Mucosa of descending colon (tissue), 3 donors: ENCODE results near the gene RICTOR. TPM values are rescaled to one million over a fixed set of nuclear protein-coding genes. Genes with fewer than 3 reads are reported as not detected.
A peak's percentile ranks its signal among the peaks of the same experiment; 100 is the strongest.

ENCODE experiments used
- ATAC-seq: fragments of 200-7000 bp; cut with Tn5 transposase; one replicate; pipeline ENCODE4 v1.9.1; 2020; ENCODE audit warnings: mild to moderate bottlenecking, moderate library complexity
- DNase-seq, 3 donors: peaks; one replicate each; pipeline ENCODE4 v3.0.0-alpha.2; 2020
- H3K36me3 ChIP-seq: fragments of 200-600 bp; one replicate; pipeline ENCODE4 v1.8.0; 2021; ENCODE audit warnings: low read depth, mild to moderate bottlenecking
- H3K4me1 ChIP-seq: fragments of 200-600 bp; one replicate; pipeline ENCODE4 v1.8.0; 2021; ENCODE audit warnings: low read depth, mild to moderate bottlenecking
- H3K4me3 ChIP-seq: fragments of 200-600 bp; one replicate; pipeline ENCODE4 v1.8.0; 2021; ENCODE audit warnings: mild to moderate bottlenecking
- H3K9me3 ChIP-seq: fragments of 200-600 bp; one replicate; pipeline ENCODE4 v1.8.0; 2021; ENCODE audit warnings: mild to moderate bottlenecking
- intact Hi-C, 2 donors: fragments of 100-400 bp; cut with DNase I in 1 of 2; cut with micrococcal nuclease in 1 of 2; formaldehyde crosslinking; loops; one replicate each; pipeline versions ENCODE4 v1.11.0 to v1.11.1; 2022; cut with DNase I, micrococcal nuclease
- total RNA-seq, 3 donors: library from RNA; stranded (reverse); fragmentation: NEBNext Ultra II Directional in 2 of 3; extraction: Animal tissue kit (Norgen Biotek cat#: 25700) in 2 of 3; gene quantifications; one replicate each; pipeline versions ENCODE4 v1.2.1 to v1.2.4, GENCODE V29; 2021 to 2023
- TF ChIP-seq, protein P1 (sequence below): fragments of 200-600 bp; IDR thresholded peaks from one replicate; pipeline ENCODE4 v1.8.0; 2022; ENCODE audit warnings: antibody characterized with exemption, mild to moderate bottlenecking
- donor health status: DM: no; HTN: no; CAD: no; lungs with moderate emphysema.
- donor health status: DM: no; HTN: no; CAD: no.
- donor health status: DM: no; HTN: yes; CAD: no.

RICTOR gene
- total RNA-seq, 3 donors from 2014 or later, result 24.3 to 41.9 (median 36.5) TPM

DNA sequence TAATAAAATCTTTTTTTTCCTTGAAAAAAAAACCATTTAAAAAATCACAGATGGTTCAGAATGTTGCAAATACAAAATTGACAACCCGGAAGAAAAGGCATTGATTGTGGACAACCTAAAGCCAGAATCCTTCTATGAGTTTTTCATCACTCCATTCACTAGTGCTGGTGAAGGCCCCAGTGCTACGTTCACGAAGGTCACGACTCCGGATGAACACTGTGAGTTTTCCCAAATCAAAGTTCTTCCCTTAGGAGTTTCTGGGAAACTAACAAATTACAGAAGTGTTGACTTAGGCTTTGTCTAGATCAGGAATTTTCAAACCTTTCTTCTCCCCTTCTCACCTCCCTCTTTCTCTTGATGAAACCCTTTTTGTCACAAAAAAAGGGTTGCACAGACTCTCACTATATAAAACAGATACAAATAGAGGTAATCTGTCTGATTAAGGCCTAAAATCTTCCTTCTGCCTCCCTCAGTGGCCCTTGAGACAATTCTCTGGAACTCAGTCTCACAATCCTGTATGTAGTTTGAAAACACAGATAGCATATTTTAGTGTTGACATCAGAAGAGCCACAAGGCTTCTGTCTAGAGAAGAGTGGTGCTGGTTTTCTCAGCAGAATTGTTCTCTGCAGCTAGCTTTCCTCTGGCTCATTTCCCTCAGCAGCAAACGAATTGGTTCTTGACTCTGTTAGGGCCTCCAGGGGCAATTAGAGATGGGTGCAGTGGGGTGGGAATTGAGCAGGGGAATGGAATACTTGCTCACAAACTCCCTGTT lies 148.9 kb downstream of the RICTOR start:
- Histone ChIP-seq H3K4me1 (no peaks in the 10 kb centered on the region), H3K36me3 (no peaks in the 10 kb centered on the region), H3K4me3 (no peak overlapping the region), H3K9me3 (no peaks in the 10 kb centered on the region)
- intact Hi-C loops, result no loop called here
- DNase-seq (no peak), ATAC-seq (no peak)
- TF ChIP-seq, protein P1, sequence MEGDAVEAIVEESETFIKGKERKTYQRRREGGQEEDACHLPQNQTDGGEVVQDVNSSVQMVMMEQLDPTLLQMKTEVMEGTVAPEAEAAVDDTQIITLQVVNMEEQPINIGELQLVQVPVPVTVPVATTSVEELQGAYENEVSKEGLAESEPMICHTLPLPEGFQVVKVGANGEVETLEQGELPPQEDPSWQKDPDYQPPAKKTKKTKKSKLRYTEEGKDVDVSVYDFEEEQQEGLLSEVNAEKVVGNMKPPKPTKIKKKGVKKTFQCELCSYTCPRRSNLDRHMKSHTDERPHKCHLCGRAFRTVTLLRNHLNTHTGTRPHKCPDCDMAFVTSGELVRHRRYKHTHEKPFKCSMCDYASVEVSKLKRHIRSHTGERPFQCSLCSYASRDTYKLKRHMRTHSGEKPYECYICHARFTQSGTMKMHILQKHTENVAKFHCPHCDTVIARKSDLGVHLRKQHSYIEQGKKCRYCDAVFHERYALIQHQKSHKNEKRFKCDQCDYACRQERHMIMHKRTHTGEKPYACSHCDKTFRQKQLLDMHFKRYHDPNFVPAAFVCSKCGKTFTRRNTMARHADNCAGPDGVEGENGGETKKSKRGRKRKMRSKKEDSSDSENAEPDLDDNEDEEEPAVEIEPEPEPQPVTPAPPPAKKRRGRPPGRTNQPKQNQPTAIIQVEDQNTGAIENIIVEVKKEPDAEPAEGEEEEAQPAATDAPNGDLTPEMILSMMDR, result no peak

DNA sequence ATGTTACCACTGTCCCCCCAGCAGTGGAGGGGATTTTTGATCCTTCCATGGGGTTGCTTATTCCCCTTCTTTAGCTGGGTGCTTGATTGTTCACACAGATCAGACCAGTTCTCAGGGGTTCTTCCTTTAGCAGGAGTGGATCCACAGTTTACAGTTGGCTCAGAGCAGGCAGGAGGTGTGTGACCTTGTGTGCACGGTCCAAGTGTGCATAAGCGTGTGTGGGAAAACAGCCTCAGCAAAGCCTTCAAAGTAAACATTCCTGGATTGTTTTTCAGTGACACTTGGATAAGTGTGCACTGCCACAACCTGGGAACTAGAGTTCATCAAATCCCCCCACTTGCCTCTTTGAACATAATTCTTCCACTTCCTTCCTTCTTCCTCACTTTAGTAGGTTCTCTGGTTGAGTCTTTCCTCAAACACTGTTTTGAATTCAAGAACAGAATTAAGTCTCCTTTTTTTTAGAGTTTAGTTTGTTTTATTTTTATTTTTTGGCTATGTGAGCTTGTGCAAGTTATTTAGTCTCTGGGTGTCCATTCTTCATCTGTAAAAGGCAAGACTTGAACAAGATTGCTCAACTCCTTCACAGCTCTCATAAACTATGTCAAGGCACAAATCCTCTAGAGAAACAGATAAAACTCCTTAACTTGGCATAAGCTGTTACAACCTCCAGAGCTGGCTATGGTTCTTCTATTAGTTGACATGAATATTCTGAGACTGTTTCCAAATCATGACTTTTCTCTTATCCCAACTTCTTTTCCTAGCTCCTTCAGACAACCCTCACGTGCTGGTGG lies 150.3 kb downstream of the RICTOR start:
- no peaks in the 10 kb centered on the region for H3K4me1 ChIP-seq
- ATAC-seq (peak; percentile 16), DNase-seq (no peak)
- H3K4me3 ChIP-seq, result no peak overlapping the region
- H3K36me3 ChIP-seq, result no peaks in the 10 kb centered on the region
- TF ChIP-seq, protein P1, result no peak
- intact Hi-C loops, result no loop called here
- H3K9me3 ChIP-seq, result no peaks in the 10 kb centered on the region

DNA sequence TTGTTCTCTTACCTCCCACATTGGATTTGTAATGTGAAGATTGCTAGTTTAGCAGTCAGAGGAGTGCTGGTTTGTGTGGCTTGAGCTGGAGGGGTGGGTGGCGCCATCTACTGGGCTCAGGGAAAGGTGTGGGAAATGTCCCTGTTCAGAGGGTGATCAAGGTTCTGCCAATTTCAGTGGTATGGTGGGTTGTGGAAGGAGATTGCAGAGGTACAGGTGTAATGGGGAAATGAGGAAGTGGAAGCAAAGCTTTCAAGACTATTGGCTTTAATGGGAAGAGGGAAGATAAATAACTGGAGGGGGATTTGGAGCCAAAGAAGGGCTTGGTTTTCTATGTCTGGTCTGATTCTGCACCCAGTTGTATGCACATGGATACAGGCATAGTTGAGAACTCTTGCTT lies 152.0 kb downstream of the RICTOR start:
- intact Hi-C loops, result no loop called here
- Histone ChIP-seq H3K4me1 (no peaks in the 10 kb centered on the region), H3K4me3 (no peak overlapping the region), H3K9me3 (no peaks in the 10 kb centered on the region), H3K36me3 (no peaks in the 10 kb centered on the region)
- ATAC-seq (peak; percentile 66), DNase-seq (peak in 2 of 3 donors; percentile 45)
- TF ChIP-seq, protein P1, result peak; percentile 41

DNA sequence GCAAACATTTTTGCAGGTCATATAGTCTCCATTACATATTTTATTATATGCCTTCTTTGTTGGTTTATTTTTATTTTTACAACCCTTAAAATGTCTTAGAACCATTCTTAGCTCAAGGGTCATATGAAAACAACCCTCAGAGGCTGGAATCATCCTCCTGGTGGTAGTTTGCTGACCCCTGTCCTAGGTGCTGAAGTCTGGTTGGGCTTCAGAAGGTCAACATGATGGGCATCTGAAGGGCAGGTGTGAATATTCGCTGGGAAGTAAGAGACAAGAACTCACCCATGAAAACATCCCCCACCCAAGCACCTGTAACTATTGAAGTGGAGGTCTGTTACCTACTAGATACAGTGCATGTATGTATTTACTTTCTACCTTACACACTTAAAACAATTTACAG lies 153.0 kb downstream of the RICTOR start:
- TF ChIP-seq, protein P1, result no peak
- H3K36me3 ChIP-seq, result no peaks in the 10 kb centered on the region
- no peaks in the 10 kb centered on the region for H3K9me3 ChIP-seq
- intact Hi-C loops, result no loop called here
- no peak overlapping the region for H3K4me3 ChIP-seq
- H3K4me1 ChIP-seq, result no peaks in the 10 kb centered on the region
- DNase-seq (no peak), ATAC-seq (no peak)

DNA sequence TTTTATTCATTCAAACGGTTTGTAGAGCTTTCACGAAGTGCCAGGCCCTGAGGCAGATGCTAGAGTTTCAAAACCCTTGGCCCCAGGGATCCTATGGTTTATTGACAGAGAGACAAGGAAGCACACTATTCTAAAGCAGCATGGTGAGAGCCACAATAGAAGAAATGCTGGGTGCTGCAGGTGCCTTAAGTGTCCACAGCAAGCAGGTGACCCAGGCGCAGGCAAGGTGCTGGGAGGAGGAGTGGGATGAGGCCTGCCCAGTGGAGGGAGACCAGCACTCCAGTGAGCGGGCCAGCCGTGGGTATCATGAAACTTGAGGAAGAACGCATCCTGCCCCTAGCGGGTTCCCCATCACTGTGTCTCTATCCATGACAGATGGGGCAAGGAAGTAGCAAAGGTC lies 157.4 kb downstream of the RICTOR start:
- Histone ChIP-seq H3K9me3 (no peaks in the 10 kb centered on the region), H3K4me3 (no peak overlapping the region), H3K36me3 (no peaks in the 10 kb centered on the region), H3K4me1 (no peaks in the 10 kb centered on the region)
- intact Hi-C loops, result no loop called here
- no peak for DNase-seq
- TF ChIP-seq, protein P1, result no peak
- no peak for ATAC-seq
